Endothelial cell of umbilical vein (primary cell): ENCODE results near the gene ABCC2. TPM values are rescaled to one million over a fixed set of nuclear protein-coding genes. Genes with fewer than 3 reads are reported as not detected.

Experiments used
- BruUV-seq: library from RNA; stranded (reverse); fragments of 400-500 nt; replicated peaks from 2 replicates; lab custom pipeline; 2021; lab: Mats Ljungman, UMichigan
- CTCF ChIA-PET: fragments of 300-600, 350-600 bp; sonication (Branson Sonifier 250); formaldehyde crosslinking; loops from one replicate; lab custom pipeline; 2021; ENCODE audit warnings: antibody characterized with exemption, inconsistent platforms; lab: Charles Lee
- POLR2A ChIA-PET: fragments of 300-600, 350-600 bp; sonication (Branson Sonifier 250); formaldehyde crosslinking; loops from one replicate; lab custom pipeline; 2021; ENCODE audit warnings: antibody characterized with exemption, inconsistent platforms; lab: Charles Lee
- DNase-seq: peaks from one replicate; pipeline ENCODE4 v3.0.0-alpha.2; 2011; ENCODE audit warnings: low read depth, low spot score
- FAIRE-seq: peaks from 2 replicates; lab custom pipeline; 2011; peaks lifted over from hg19 to GRCh38; lab: Jason Lieb, UNC
- H2AFZ ChIP-seq: 2 replicates; pipeline ENCODE4 v1.6.0; 2012; ENCODE audit warnings: low read depth, low read length, control low read depth, inconsistent platforms
- H3K27ac ChIP-seq: 2 replicates; pipeline ENCODE4 v1.5.1; 2011; ENCODE audit warnings: low read depth, mild to moderate bottlenecking, control low read depth, low read length, moderate library complexity; ENCODE audit not compliant: insufficient read depth
- H3K27me3 ChIP-seq, 2 experiments: 2 replicates each; pipeline versions ENCODE4 v1.6.0 to v1.6.1; 2011; ENCODE audit warnings: low read length in 2 of 2, mixed read lengths in 1 of 2; ENCODE audit not compliant: control insufficient read depth in 2 of 2, insufficient read depth in 2 of 2
- H3K36me3 ChIP-seq, 2 experiments: 2 replicates in 1 of 2; 3 replicates in 1 of 2; pipeline ENCODE4 v1.5.1; 2011; ENCODE audit warnings: low read length in 2 of 2, mild to moderate bottlenecking in 1 of 2, moderate library complexity in 1 of 2; ENCODE audit not compliant: control insufficient read depth in 2 of 2, insufficient read depth in 2 of 2; ENCODE audit errors: extremely low read depth in 1 of 2
- H3K4me1 ChIP-seq: 3 replicates; pipeline ENCODE4 v1.5.1; 2011; ENCODE audit warnings: mild to moderate bottlenecking, low read length; ENCODE audit not compliant: control insufficient read depth, insufficient read depth; ENCODE audit errors: extremely low read depth
- H3K4me2 ChIP-seq: 2 replicates; pipeline ENCODE4 v1.6.1; 2011; ENCODE audit warnings: low read length, control low read depth, mixed read lengths; ENCODE audit not compliant: insufficient read depth
- H3K4me3 ChIP-seq, 3 experiments: fragments of 200-600 bp in 1 of 3; sonication (generic), shearing (Covaris generic) in 1 of 3; replicated peaks in 1 of 3; 2 replicates each; pipeline ENCODE4 v1.5.1; 2011 to 2016; ENCODE audit warnings: control low read depth in 3 of 3, low read length in 3 of 3, mild to moderate bottlenecking in 2 of 3, inconsistent platforms in 1 of 3, low read depth in 1 of 3, moderate library complexity in 1 of 3; ENCODE audit not compliant: insufficient read depth in 1 of 3
- H3K79me2 ChIP-seq: 2 replicates; pipeline ENCODE4 v1.6.0; 2012; ENCODE audit warnings: low read length, inconsistent platforms; ENCODE audit not compliant: control insufficient read depth, insufficient read depth
- H3K9ac ChIP-seq: replicated peaks from 2 replicates; pipeline ENCODE3; 2011; ENCODE audit warnings: low read length, control low read depth; ENCODE audit not compliant: insufficient read depth; ENCODE audit errors: extremely low read depth
- H3K9me1 ChIP-seq: replicated peaks from 3 replicates; pipeline ENCODE4 v1.6.0; 2011; ENCODE audit warnings: mild to moderate bottlenecking, low read length; ENCODE audit not compliant: control insufficient read depth, insufficient read depth; ENCODE audit errors: extremely low read depth
- H3K9me3 ChIP-seq: replicated peaks from 2 replicates; pipeline ENCODE4 v1.5.1; 2012; ENCODE audit warnings: low read length, inconsistent platforms; ENCODE audit not compliant: control insufficient read depth, insufficient read depth
- H4K20me1 ChIP-seq: replicated peaks from 2 replicates; pipeline ENCODE3; 2011; ENCODE audit warnings: mild to moderate bottlenecking, low read length; ENCODE audit not compliant: control insufficient read depth, insufficient read depth; ENCODE audit errors: extremely low read depth
- EZH2 ChIP-seq: IDR thresholded peaks from 2 replicates; pipeline ENCODE4 v1.6.1; 2012; ENCODE audit warnings: borderline replicate concordance, low read depth, mild to moderate bottlenecking, moderate library complexity, low read length, inconsistent platforms; ENCODE audit not compliant: severe bottlenecking
- FOS ChIP-seq: IDR thresholded peaks from 2 replicates; pipeline ENCODE4 v1.6.1; 2011; ENCODE audit warnings: mild to moderate bottlenecking, low read length, moderate library complexity, borderline replicate concordance; ENCODE audit not compliant: insufficient read depth
- GATA2 ChIP-seq: IDR thresholded peaks from 2 replicates; pipeline ENCODE4 v1.7.0; 2011; ENCODE audit warnings: low read depth, mild to moderate bottlenecking, moderate library complexity, mixed read lengths, low read length; ENCODE audit not compliant: insufficient read length, insufficient read depth
- JUN ChIP-seq: IDR thresholded peaks from 2 replicates; pipeline ENCODE4 v1.6.1; 2011; ENCODE audit warnings: borderline replicate concordance, low read depth; ENCODE audit not compliant: insufficient read length, insufficient read depth
- MAX ChIP-seq: IDR thresholded peaks from 2 replicates; pipeline ENCODE4 v1.6.1; 2011; ENCODE audit not compliant: insufficient read depth, insufficient read length
- MYC ChIP-seq: IDR thresholded peaks from one replicate; pipeline ENCODE4 v1.6.1; 2011; ENCODE audit warnings: mild to moderate bottlenecking, low read depth, low read length
- POLR2A ChIP-seq: IDR thresholded peaks from 2 replicates; pipeline ENCODE4 v1.6.1; 2012; ENCODE audit warnings: low read depth, mild to moderate bottlenecking, control low read depth, low read length
- POLR2AphosphoS5 ChIP-seq: IDR thresholded peaks from 2 replicates; pipeline ENCODE4 v1.6.1; 2012; ENCODE audit warnings: low read depth, mild to moderate bottlenecking, control low read depth, low read length, moderate library complexity; ENCODE audit not compliant: insufficient read depth
- dilution Hi-C: fragments of 300-500 bp; cut with MboI; formaldehyde crosslinking; loops from one replicate; pipeline ENCODE4 v1.15.0; 2019; ENCODE audit warnings: low sequenced_read_pairs; ENCODE audit not compliant: extremely low pct_ligation_motif_present
- intact Hi-C: fragments of 100-400 bp; cut with micrococcal nuclease; formaldehyde crosslinking; loops from one replicate; pipeline ENCODE4 v1.10.0; 2022
- polyA plus RNA-seq, 4 experiments: library from polyadenylated mRNA; depleted of rRNA in 3 of 4; stranded (reverse) in 3 of 4; unstranded in 1 of 4; fragments of >200 nt; gene quantifications; 2 replicates each; pipeline versions ENCODE4 v1.2.1 to v1.2.3, GENCODE V29; 2011 to 2012; ENCODE audit warnings: missing spikeins in 1 of 4
- total RNA-seq: library from RNA; stranded (reverse); gene quantifications from 2 replicates; pipeline ENCODE4 v1.2.3, GENCODE V29; 2021
- TF ChIP-seq, protein P1 (sequence below), 2 donors: IDR thresholded peaks; 1 replicate in 1 of 2; 2 replicates in 1 of 2; pipeline ENCODE4 v1.5.1; 2011; ENCODE audit warnings: low read length in 2 of 2, mild to moderate bottlenecking in 2 of 2, moderate library complexity in 2 of 2, control low read depth in 1 of 2, inconsistent platforms in 1 of 2, low read depth in 1 of 2; ENCODE audit not compliant: insufficient read depth in 1 of 2; ENCODE audit errors: extremely low read depth in 1 of 2

ABCC2 gene
- total and polyA plus RNA-seq, 2 donors (not counting 3 experiments of a cell fraction or from before 2014, with no cell fraction given) = 1.5 to 3.3 TPM

GRCh38 chr10:99798031-99798430, 15.6 kb downstream of the ABCC2 start:
- Histone ChIP-seq H3K9ac (no peak overlapping the region), H3K27ac (no peak overlapping the region), H3K79me2 (no peaks in the 10 kb centered on the region), H3K36me3 (no peaks in the 10 kb centered on the region), H3K4me3 (no peak overlapping the region), H2AFZ (no peak overlapping the region), H3K9me3 (no peaks in the 10 kb centered on the region), H3K4me2 (no peak overlapping the region), H3K27me3 (no peaks in the 10 kb centered on the region), H3K4me1 (no peaks in the 10 kb centered on the region), H3K9me1 (no peaks in the 10 kb centered on the region), H4K20me1 (no peaks in the 10 kb centered on the region)
- no TSS peak for BruUV-seq
- CTCF ChIA-PET = no interaction called here
- intact Hi-C loops (no loop called here), dilution Hi-C loops (no loop called here)
- no peak for DNase-seq
- POLR2A ChIA-PET = no interaction called here
- no peak for FAIRE-seq
- no peak for TF ChIP-seq JUN
- TF ChIP-seq GATA2 = no peak
- TF ChIP-seq MAX = no peak
- no peak for TF ChIP-seq MYC
- no peak for TF ChIP-seq FOS
- TF ChIP-seq EZH2 = no peak
- no peak for TF ChIP-seq POLR2A
- TF ChIP-seq POLR2AphosphoS5 = no peak
- TF ChIP-seq, protein P1, sequence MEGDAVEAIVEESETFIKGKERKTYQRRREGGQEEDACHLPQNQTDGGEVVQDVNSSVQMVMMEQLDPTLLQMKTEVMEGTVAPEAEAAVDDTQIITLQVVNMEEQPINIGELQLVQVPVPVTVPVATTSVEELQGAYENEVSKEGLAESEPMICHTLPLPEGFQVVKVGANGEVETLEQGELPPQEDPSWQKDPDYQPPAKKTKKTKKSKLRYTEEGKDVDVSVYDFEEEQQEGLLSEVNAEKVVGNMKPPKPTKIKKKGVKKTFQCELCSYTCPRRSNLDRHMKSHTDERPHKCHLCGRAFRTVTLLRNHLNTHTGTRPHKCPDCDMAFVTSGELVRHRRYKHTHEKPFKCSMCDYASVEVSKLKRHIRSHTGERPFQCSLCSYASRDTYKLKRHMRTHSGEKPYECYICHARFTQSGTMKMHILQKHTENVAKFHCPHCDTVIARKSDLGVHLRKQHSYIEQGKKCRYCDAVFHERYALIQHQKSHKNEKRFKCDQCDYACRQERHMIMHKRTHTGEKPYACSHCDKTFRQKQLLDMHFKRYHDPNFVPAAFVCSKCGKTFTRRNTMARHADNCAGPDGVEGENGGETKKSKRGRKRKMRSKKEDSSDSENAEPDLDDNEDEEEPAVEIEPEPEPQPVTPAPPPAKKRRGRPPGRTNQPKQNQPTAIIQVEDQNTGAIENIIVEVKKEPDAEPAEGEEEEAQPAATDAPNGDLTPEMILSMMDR (IDR thresholded peaks at IDR 0.05; ENCODE audit: extremely low read depth in 1 of 2, insufficient read depth in 1 of 2, low read depth in 1 of 2, low read length in 2 of 2) = no peak
